Endothelial cell of umbilical vein (primary cell): ENCODE results near the gene NXNL2. TPM values are rescaled to one million over a fixed set of nuclear protein-coding genes. Genes with fewer than 3 reads are reported as not detected.

ENCODE experiments used
- BruUV-seq: library from RNA; stranded (reverse); fragments of 400-500 nt; replicated peaks from 2 replicates; lab custom pipeline; 2021; lab: Mats Ljungman, UMichigan
- CTCF ChIA-PET: fragments of 300-600, 350-600 bp; sonication (Branson Sonifier 250); formaldehyde crosslinking; loops from one replicate; lab custom pipeline; 2021; ENCODE audit warnings: antibody characterized with exemption, inconsistent platforms; lab: Charles Lee
- POLR2A ChIA-PET: fragments of 300-600, 350-600 bp; sonication (Branson Sonifier 250); formaldehyde crosslinking; loops from one replicate; lab custom pipeline; 2021; ENCODE audit warnings: antibody characterized with exemption, inconsistent platforms; lab: Charles Lee
- DNase-seq: peaks from one replicate; pipeline ENCODE4 v3.0.0-alpha.2; 2011; ENCODE audit warnings: low read depth, low spot score
- FAIRE-seq: peaks from 2 replicates; lab custom pipeline; 2011; peaks lifted over from hg19 to GRCh38; lab: Jason Lieb, UNC
- H2AFZ ChIP-seq: 2 replicates; pipeline ENCODE4 v1.6.0; 2012; ENCODE audit warnings: low read depth, low read length, control low read depth, inconsistent platforms
- H3K27ac ChIP-seq: 2 replicates; pipeline ENCODE4 v1.5.1; 2011; ENCODE audit warnings: low read depth, mild to moderate bottlenecking, control low read depth, low read length, moderate library complexity; ENCODE audit not compliant: insufficient read depth
- H3K27me3 ChIP-seq, 2 experiments: 2 replicates each; pipeline versions ENCODE4 v1.6.0 to v1.6.1; 2011; ENCODE audit warnings: low read length in 2 of 2, mixed read lengths in 1 of 2; ENCODE audit not compliant: control insufficient read depth in 2 of 2, insufficient read depth in 2 of 2
- H3K36me3 ChIP-seq, 2 experiments: 2 replicates in 1 of 2; 3 replicates in 1 of 2; pipeline ENCODE4 v1.5.1; 2011; ENCODE audit warnings: low read length in 2 of 2, mild to moderate bottlenecking in 1 of 2, moderate library complexity in 1 of 2; ENCODE audit not compliant: control insufficient read depth in 2 of 2, insufficient read depth in 2 of 2; ENCODE audit errors: extremely low read depth in 1 of 2
- H3K4me1 ChIP-seq: 3 replicates; pipeline ENCODE4 v1.5.1; 2011; ENCODE audit warnings: mild to moderate bottlenecking, low read length; ENCODE audit not compliant: control insufficient read depth, insufficient read depth; ENCODE audit errors: extremely low read depth
- H3K4me2 ChIP-seq: 2 replicates; pipeline ENCODE4 v1.6.1; 2011; ENCODE audit warnings: low read length, control low read depth, mixed read lengths; ENCODE audit not compliant: insufficient read depth
- H3K4me3 ChIP-seq, 3 experiments: fragments of 200-600 bp in 1 of 3; sonication (generic), shearing (Covaris generic) in 1 of 3; replicated peaks in 1 of 3; 2 replicates each; pipeline ENCODE4 v1.5.1; 2011 to 2016; ENCODE audit warnings: control low read depth in 3 of 3, low read length in 3 of 3, mild to moderate bottlenecking in 2 of 3, inconsistent platforms in 1 of 3, low read depth in 1 of 3, moderate library complexity in 1 of 3; ENCODE audit not compliant: insufficient read depth in 1 of 3
- H3K79me2 ChIP-seq: 2 replicates; pipeline ENCODE4 v1.6.0; 2012; ENCODE audit warnings: low read length, inconsistent platforms; ENCODE audit not compliant: control insufficient read depth, insufficient read depth
- H3K9ac ChIP-seq: replicated peaks from 2 replicates; pipeline ENCODE3; 2011; ENCODE audit warnings: low read length, control low read depth; ENCODE audit not compliant: insufficient read depth; ENCODE audit errors: extremely low read depth
- H3K9me1 ChIP-seq: replicated peaks from 3 replicates; pipeline ENCODE4 v1.6.0; 2011; ENCODE audit warnings: mild to moderate bottlenecking, low read length; ENCODE audit not compliant: control insufficient read depth, insufficient read depth; ENCODE audit errors: extremely low read depth
- H3K9me3 ChIP-seq: replicated peaks from 2 replicates; pipeline ENCODE4 v1.5.1; 2012; ENCODE audit warnings: low read length, inconsistent platforms; ENCODE audit not compliant: control insufficient read depth, insufficient read depth
- H4K20me1 ChIP-seq: replicated peaks from 2 replicates; pipeline ENCODE3; 2011; ENCODE audit warnings: mild to moderate bottlenecking, low read length; ENCODE audit not compliant: control insufficient read depth, insufficient read depth; ENCODE audit errors: extremely low read depth
- EZH2 ChIP-seq: IDR thresholded peaks from 2 replicates; pipeline ENCODE4 v1.6.1; 2012; ENCODE audit warnings: borderline replicate concordance, low read depth, mild to moderate bottlenecking, moderate library complexity, low read length, inconsistent platforms; ENCODE audit not compliant: severe bottlenecking
- FOS ChIP-seq: IDR thresholded peaks from 2 replicates; pipeline ENCODE4 v1.6.1; 2011; ENCODE audit warnings: mild to moderate bottlenecking, low read length, moderate library complexity, borderline replicate concordance; ENCODE audit not compliant: insufficient read depth
- GATA2 ChIP-seq: IDR thresholded peaks from 2 replicates; pipeline ENCODE4 v1.7.0; 2011; ENCODE audit warnings: low read depth, mild to moderate bottlenecking, moderate library complexity, mixed read lengths, low read length; ENCODE audit not compliant: insufficient read length, insufficient read depth
- JUN ChIP-seq: IDR thresholded peaks from 2 replicates; pipeline ENCODE4 v1.6.1; 2011; ENCODE audit warnings: borderline replicate concordance, low read depth; ENCODE audit not compliant: insufficient read length, insufficient read depth
- MAX ChIP-seq: IDR thresholded peaks from 2 replicates; pipeline ENCODE4 v1.6.1; 2011; ENCODE audit not compliant: insufficient read depth, insufficient read length
- MYC ChIP-seq: IDR thresholded peaks from one replicate; pipeline ENCODE4 v1.6.1; 2011; ENCODE audit warnings: mild to moderate bottlenecking, low read depth, low read length
- POLR2A ChIP-seq: IDR thresholded peaks from 2 replicates; pipeline ENCODE4 v1.6.1; 2012; ENCODE audit warnings: low read depth, mild to moderate bottlenecking, control low read depth, low read length
- POLR2AphosphoS5 ChIP-seq: IDR thresholded peaks from 2 replicates; pipeline ENCODE4 v1.6.1; 2012; ENCODE audit warnings: low read depth, mild to moderate bottlenecking, control low read depth, low read length, moderate library complexity; ENCODE audit not compliant: insufficient read depth
- dilution Hi-C: fragments of 300-500 bp; cut with MboI; formaldehyde crosslinking; loops from one replicate; pipeline ENCODE4 v1.15.0; 2019; ENCODE audit warnings: low sequenced_read_pairs; ENCODE audit not compliant: extremely low pct_ligation_motif_present
- intact Hi-C: fragments of 100-400 bp; cut with micrococcal nuclease; formaldehyde crosslinking; loops from one replicate; pipeline ENCODE4 v1.10.0; 2022
- polyA plus RNA-seq, 4 experiments: library from polyadenylated mRNA; depleted of rRNA in 3 of 4; stranded (reverse) in 3 of 4; unstranded in 1 of 4; fragments of >200 nt; gene quantifications; 2 replicates each; pipeline versions ENCODE4 v1.2.1 to v1.2.3, GENCODE V29; 2011 to 2012; ENCODE audit warnings: missing spikeins in 1 of 4
- total RNA-seq: library from RNA; stranded (reverse); gene quantifications from 2 replicates; pipeline ENCODE4 v1.2.3, GENCODE V29; 2021
- TF ChIP-seq, protein P1 (sequence below), 2 donors: IDR thresholded peaks; 1 replicate in 1 of 2; 2 replicates in 1 of 2; pipeline ENCODE4 v1.5.1; 2011; ENCODE audit warnings: low read length in 2 of 2, mild to moderate bottlenecking in 2 of 2, moderate library complexity in 2 of 2, control low read depth in 1 of 2, inconsistent platforms in 1 of 2, low read depth in 1 of 2; ENCODE audit not compliant: insufficient read depth in 1 of 2; ENCODE audit errors: extremely low read depth in 1 of 2

Gene NXNL2
- total and polyA plus RNA-seq, 2 donors (not counting 3 experiments of a cell fraction or from before 2014, with no cell fraction given), result 0.14 TPM; not detected in 1

GRCh38 chr9:88555268-88555980, 20.4 kb downstream of the NXNL2 start:
- DNase-seq (no peak), FAIRE-seq (no peak)
- H3K9me3 ChIP-seq, result no peaks in the 10 kb centered on the region
- CTCF ChIA-PET, result no interaction called here
- no peaks in the 10 kb centered on the region for H4K20me1 ChIP-seq
- POLR2A ChIA-PET, result no interaction called here
- no peaks in the 10 kb centered on the region for H3K4me1 ChIP-seq
- H3K4me2 ChIP-seq, result no peak overlapping the region
- intact Hi-C loops, result no loop called here
- no peaks in the 10 kb centered on the region for H3K36me3 ChIP-seq
- H3K9me1 ChIP-seq, result no peaks in the 10 kb centered on the region
- no peak overlapping the region for H3K27ac ChIP-seq
- H3K4me3 ChIP-seq, result no peak overlapping the region
- TF ChIP-seq GATA2 (no peak), EZH2 (no peak), JUN (no peak), MYC (no peak), POLR2A (no peak), FOS (no peak), POLR2AphosphoS5 (no peak), MAX (no peak)
- TF ChIP-seq, protein P1, sequence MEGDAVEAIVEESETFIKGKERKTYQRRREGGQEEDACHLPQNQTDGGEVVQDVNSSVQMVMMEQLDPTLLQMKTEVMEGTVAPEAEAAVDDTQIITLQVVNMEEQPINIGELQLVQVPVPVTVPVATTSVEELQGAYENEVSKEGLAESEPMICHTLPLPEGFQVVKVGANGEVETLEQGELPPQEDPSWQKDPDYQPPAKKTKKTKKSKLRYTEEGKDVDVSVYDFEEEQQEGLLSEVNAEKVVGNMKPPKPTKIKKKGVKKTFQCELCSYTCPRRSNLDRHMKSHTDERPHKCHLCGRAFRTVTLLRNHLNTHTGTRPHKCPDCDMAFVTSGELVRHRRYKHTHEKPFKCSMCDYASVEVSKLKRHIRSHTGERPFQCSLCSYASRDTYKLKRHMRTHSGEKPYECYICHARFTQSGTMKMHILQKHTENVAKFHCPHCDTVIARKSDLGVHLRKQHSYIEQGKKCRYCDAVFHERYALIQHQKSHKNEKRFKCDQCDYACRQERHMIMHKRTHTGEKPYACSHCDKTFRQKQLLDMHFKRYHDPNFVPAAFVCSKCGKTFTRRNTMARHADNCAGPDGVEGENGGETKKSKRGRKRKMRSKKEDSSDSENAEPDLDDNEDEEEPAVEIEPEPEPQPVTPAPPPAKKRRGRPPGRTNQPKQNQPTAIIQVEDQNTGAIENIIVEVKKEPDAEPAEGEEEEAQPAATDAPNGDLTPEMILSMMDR (IDR thresholded peaks at IDR 0.05; ENCODE audit: extremely low read depth in 1 of 2, insufficient read depth in 1 of 2, low read depth in 1 of 2, low read length in 2 of 2), result no peak
- H3K79me2 ChIP-seq, result no peaks in the 10 kb centered on the region
- no peak overlapping the region for H3K9ac ChIP-seq
- BruUV-seq, result no TSS peak
- H3K27me3 ChIP-seq, result no peaks in the 10 kb centered on the region
- H2AFZ ChIP-seq, result no peak overlapping the region
- dilution Hi-C loops, result no loop called here
